Esophagus muscularis mucosa (tissue), 4 donors: ENCODE measurements around the gene MBD5. TPM values are rescaled to one million over a fixed set of nuclear protein-coding genes. Genes with fewer than 3 reads are reported as not detected.

Experiments used
- DNase-seq: peaks from one replicate; pipeline ENCODE4 v3.0.0-alpha.2; 2017; ENCODE audit errors: extremely low spot score
- H3K27ac ChIP-seq, 4 donors: fragments of 200-600 bp; sonication (generic); replicated peaks in 1 of 4; 1 replicate in 3 of 4; 2 replicates in 1 of 4; pipeline ENCODE4 v1.5.1; 2016 to 2019; ENCODE audit warnings: mild to moderate bottlenecking in 1 of 4
- H3K27me3 ChIP-seq, 4 donors: fragments of 200-600 bp; sonication (generic); one replicate each; pipeline versions ENCODE4 v1.5.1 to v1.6.0; 2016 to 2019
- H3K36me3 ChIP-seq, 4 donors: fragments of 200-600 bp; sonication (generic); one replicate each; pipeline ENCODE4 v1.5.1; 2016 to 2019
- H3K4me1 ChIP-seq, 4 donors: fragments of 200-600 bp; sonication (generic); one replicate each; pipeline ENCODE4 v1.5.1; 2016 to 2019
- H3K4me3 ChIP-seq, 4 donors: fragments of 200-600 bp; sonication (generic); 1 replicate in 2 of 4; 2 replicates in 2 of 4; pipeline ENCODE4 v1.5.1; 2016 to 2019; ENCODE audit warnings: mild to moderate bottlenecking in 4 of 4, moderate library complexity in 1 of 4
- H3K9me3 ChIP-seq, 4 donors: fragments of 200-600 bp; sonication (generic); 1 replicate in 3 of 4; 2 replicates in 1 of 4; pipeline ENCODE4 v1.5.1; 2016 to 2019
- EP300 ChIP-seq: sonication (generic); formaldehyde crosslinking; IDR thresholded peaks from one replicate; pipeline ENCODE4 v1.6.1; 2017; ENCODE audit warnings: antibody characterized with exemption
- POLR2A ChIP-seq: fragments of 450-650 bp; IDR thresholded peaks from one replicate; pipeline ENCODE4 v1.6.1; 2017; ENCODE audit warnings: antibody characterized with exemption, moderate library complexity, mild to moderate bottlenecking, low read depth
- POLR2AphosphoS5 ChIP-seq, 2 donors: sonication (generic); formaldehyde crosslinking; IDR thresholded peaks; one replicate each; pipeline ENCODE4 v1.6.1; 2017; ENCODE audit warnings: antibody characterized with exemption in 2 of 2
- WGBS: methylation state at CpG from one replicate; pipeline ENCODE4 v1.1.5; 2018; 5-methylcytosine and 5-hydroxymethylcytosine counted together
- intact Hi-C: fragments of 100-400 bp; cut with DNase I; formaldehyde crosslinking; loops from one replicate; pipeline ENCODE4 v1.15.1; 2023
- total RNA-seq, 4 donors: library from RNA; depleted of rRNA; stranded (reverse); fragments of >200 nt; gene quantifications; one replicate each; pipeline versions ENCODE4 v1.1.0 to v1.2.1, GENCODE V29; 2016
- TF ChIP-seq, protein P1 (sequence below), 3 experiments: fragments of 200-600 bp in 2 of 3; fragments of 450-650 bp in 1 of 3; sonication (generic) in 2 of 3; IDR thresholded peaks; one replicate each; pipeline ENCODE4 v1.5.1; 2017 to 2019; ENCODE audit warnings: antibody characterized with exemption in 3 of 3, mild to moderate bottlenecking in 2 of 3, moderate library complexity in 1 of 3

The MBD5 gene
- total RNA-seq, 4 donors from 2014 or later: 34.6 to 49.0 (median 44.9) TPM

DNA sequence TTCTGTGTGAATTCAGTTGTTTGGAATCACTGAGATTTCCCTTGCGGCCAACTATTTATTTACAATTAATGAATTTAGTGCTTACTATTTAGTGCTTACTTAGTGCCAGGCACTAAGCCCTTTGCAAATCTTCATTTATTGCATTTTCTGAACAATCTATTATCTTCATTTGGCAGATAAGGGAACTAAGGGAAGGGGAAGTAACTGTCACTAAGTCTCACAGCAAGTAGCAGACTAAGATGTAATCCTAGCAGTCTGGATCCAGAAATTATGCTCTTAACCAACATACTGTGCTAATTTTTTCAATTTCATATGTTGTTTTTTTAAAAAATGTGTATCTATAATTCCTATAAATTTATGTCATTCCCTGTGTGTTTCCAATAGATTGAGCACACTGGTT, 409.2 kb downstream of the MBD5 start:
- no peak for DNase-seq
- no peaks in the 10 kb centered on the region for H3K36me3 ChIP-seq
- no peak for TF ChIP-seq EP300
- TF ChIP-seq, protein P1, sequence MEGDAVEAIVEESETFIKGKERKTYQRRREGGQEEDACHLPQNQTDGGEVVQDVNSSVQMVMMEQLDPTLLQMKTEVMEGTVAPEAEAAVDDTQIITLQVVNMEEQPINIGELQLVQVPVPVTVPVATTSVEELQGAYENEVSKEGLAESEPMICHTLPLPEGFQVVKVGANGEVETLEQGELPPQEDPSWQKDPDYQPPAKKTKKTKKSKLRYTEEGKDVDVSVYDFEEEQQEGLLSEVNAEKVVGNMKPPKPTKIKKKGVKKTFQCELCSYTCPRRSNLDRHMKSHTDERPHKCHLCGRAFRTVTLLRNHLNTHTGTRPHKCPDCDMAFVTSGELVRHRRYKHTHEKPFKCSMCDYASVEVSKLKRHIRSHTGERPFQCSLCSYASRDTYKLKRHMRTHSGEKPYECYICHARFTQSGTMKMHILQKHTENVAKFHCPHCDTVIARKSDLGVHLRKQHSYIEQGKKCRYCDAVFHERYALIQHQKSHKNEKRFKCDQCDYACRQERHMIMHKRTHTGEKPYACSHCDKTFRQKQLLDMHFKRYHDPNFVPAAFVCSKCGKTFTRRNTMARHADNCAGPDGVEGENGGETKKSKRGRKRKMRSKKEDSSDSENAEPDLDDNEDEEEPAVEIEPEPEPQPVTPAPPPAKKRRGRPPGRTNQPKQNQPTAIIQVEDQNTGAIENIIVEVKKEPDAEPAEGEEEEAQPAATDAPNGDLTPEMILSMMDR (IDR thresholded peaks at IDR 0.05): no peak
- no peak for TF ChIP-seq POLR2AphosphoS5 (IDR thresholded peaks at IDR 0.05)
- TF ChIP-seq POLR2A: no peak
- 90% methylated on average over 1 of the region's 1 CpG for WGBS
- no peak overlapping the region for H3K4me3 ChIP-seq
- intact Hi-C loops: no loop called here
- no peaks in the 10 kb centered on the region for H3K9me3 ChIP-seq
- no peaks in the 10 kb centered on the region for H3K4me1 ChIP-seq
- H3K27ac ChIP-seq: no peak overlapping the region
- no peaks in the 10 kb centered on the region for H3K27me3 ChIP-seq

DNA sequence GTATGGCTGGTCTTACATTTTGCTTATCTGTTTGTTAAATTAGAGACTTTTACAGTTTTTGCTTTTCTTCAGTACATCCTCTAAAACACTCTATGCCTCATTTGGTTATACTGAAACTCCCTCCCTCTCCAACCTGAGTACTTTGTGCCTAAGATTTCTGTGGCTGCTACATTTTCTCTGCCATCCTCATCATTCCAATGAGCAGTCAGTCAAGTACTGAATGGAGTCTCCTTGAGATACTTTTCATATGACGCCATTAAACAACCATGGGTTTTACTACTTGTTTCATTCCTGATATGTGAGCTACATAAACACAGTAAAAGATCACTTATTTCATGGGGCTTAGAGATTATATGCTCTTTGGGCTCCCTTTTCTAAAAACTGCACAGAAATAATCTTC, 427.0 kb downstream of the MBD5 start:
- intact Hi-C loops: no loop called here
- no peak overlapping the region for H3K27ac ChIP-seq
- H3K4me3 ChIP-seq: no peak overlapping the region
- WGBS: 88% methylated on average over 1 of the region's 1 CpG
- H3K4me1 ChIP-seq: no peaks in the 10 kb centered on the region
- no peaks in the 10 kb centered on the region for H3K27me3 ChIP-seq
- H3K36me3 ChIP-seq: no peaks in the 10 kb centered on the region
- DNase-seq: no peak
- TF ChIP-seq EP300 (no peak), POLR2AphosphoS5 (IDR thresholded peaks at IDR 0.05) (no peak), POLR2A (no peak)
- TF ChIP-seq, protein P1 (IDR thresholded peaks at IDR 0.05): no peak
- no peaks in the 10 kb centered on the region for H3K9me3 ChIP-seq

DNA sequence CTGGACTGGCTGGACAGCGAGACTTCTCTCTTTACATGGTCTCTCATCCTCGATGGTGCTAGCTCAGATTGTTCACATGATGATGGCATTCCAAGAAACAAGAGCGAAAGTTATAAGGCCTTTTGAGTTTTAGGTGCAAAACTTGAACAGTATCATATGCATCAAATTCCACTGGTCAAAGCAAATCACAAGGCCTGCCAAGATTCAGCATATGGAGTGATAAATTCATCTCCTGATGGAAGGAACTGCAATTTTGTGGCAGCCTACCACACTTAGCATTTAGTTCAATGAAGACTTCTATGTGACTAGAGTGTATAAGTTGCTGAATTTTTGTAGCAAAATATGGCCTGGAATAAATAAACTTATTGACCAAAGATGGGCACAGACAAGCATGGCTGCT, 429.6 kb downstream of the MBD5 start:
- Histone ChIP-seq H3K27me3 (no peaks in the 10 kb centered on the region), H3K4me1 (no peaks in the 10 kb centered on the region), H3K9me3 (no peaks in the 10 kb centered on the region), H3K36me3 (no peaks in the 10 kb centered on the region), H3K4me3 (no peak overlapping the region), H3K27ac (no peak overlapping the region)
- DNase-seq: no peak
- 93% methylated on average over 3 of the region's 3 CpGs for WGBS
- intact Hi-C loops: no loop called here
- TF ChIP-seq EP300 (no peak), POLR2AphosphoS5 (IDR thresholded peaks at IDR 0.05) (no peak), POLR2A (no peak)
- TF ChIP-seq, protein P1 (IDR thresholded peaks at IDR 0.05): no peak

DNA sequence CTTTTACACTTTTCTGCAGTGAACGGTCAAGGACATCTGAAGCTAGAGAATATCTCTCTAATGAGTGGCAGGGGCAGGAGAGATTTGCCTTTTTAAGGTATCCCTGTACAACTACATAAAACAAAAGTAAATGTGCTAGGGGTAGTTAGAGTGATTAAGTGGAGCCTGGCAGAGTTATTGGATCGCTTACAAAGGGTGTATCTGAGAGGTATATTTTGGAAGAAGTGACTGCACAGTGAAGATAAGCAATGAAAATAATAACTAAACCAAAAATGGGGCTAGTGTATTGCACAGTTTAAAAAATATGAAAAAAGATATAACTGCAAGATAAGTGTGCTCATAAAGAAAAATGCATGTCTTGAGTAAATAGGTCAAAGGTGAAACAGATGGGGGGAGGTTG, 430.2 kb downstream of the MBD5 start:
- WGBS: 93% methylated on average over 2 of the region's 2 CpGs
- Histone ChIP-seq H3K9me3 (no peaks in the 10 kb centered on the region), H3K4me3 (no peak overlapping the region), H3K36me3 (no peaks in the 10 kb centered on the region), H3K27me3 (no peaks in the 10 kb centered on the region), H3K4me1 (no peaks in the 10 kb centered on the region), H3K27ac (no peak overlapping the region)
- intact Hi-C loops: no loop called here
- no peak for TF ChIP-seq POLR2AphosphoS5 (IDR thresholded peaks at IDR 0.05)
- no peak for TF ChIP-seq EP300
- no peak for DNase-seq

DNA sequence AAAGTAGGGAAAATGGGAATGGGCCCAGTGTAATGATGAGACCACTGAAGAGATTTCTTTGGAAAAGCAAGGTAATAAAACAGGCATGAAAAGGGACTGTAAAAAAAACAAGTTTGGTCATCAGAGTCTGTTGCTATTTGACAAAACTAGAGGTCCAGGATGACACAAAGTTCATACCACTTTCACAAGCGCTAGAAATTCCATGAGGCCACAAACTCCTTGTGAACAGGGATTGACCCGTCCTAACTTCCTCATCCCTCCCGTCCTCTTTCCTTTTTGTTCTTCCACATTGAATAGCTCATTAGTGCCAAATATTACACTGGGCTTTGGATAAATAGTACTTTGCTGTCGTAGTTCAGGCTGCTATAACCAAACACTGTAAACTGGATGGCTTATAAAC, 434.9 kb downstream of the MBD5 start:
- TF ChIP-seq, protein P1 (IDR thresholded peaks at IDR 0.05): no peak
- TF ChIP-seq EP300 (no peak), POLR2A (no peak), POLR2AphosphoS5 (IDR thresholded peaks at IDR 0.05) (no peak)
- H3K9me3 ChIP-seq: no peaks in the 10 kb centered on the region
- no peak for DNase-seq
- WGBS: 89% methylated on average over 4 of the region's 4 CpGs
- no peaks in the 10 kb centered on the region for H3K36me3 ChIP-seq
- H3K4me3 ChIP-seq: no peak overlapping the region
- no peak overlapping the region for H3K27ac ChIP-seq
- intact Hi-C loops: no loop called here
- peaks cover 0 to 12% (median 1%) of the 10 kb centered on the region in 4 donors for H3K4me1 ChIP-seq
- H3K27me3 ChIP-seq: no peaks in the 10 kb centered on the region
